OCI-LY3 (cell line): ENCODE data around the gene HID1.

Experiments
- H2AFZ ChIP-seq: fragments of 200-600, 300-600 bp; shearing (Covaris generic); 2 replicates; pipeline ENCODE4 v1.6.0; 2014; ENCODE audit warnings: antibody characterized with exemption, low read depth, low read length
- H3K27ac ChIP-seq: fragments of 200-600, 300-600 bp; sonication (generic); 2 replicates; pipeline ENCODE4 v1.5.1; 2014; ENCODE audit warnings: mild to moderate bottlenecking, low read length, moderate library complexity, mixed read lengths
- H3K27me3 ChIP-seq: fragments of 200-600, 300-600 bp; sonication (generic); 2 replicates; pipeline ENCODE4 v1.6.1; 2014; ENCODE audit warnings: low read depth, low read length, mixed read lengths
- H3K36me3 ChIP-seq: fragments of 200-600, 300-600 bp; sonication (generic); replicated peaks from 2 replicates; pipeline ENCODE3; 2014; ENCODE audit warnings: low read depth, low read length, mixed read lengths
- H3K4me1 ChIP-seq: fragments of 300-600, 200-600 bp; sonication (generic); 2 replicates; pipeline ENCODE4 v1.6.1; 2014; ENCODE audit warnings: low read length, mixed read lengths
- H3K4me2 ChIP-seq: fragments of 200-600, 300-600 bp; sonication (generic); 2 replicates; pipeline ENCODE4 v1.6.1; 2014; ENCODE audit warnings: low read length, mixed read lengths
- H3K4me3 ChIP-seq: fragments of 300-600, 200-600 bp; sonication (generic); 2 replicates; pipeline ENCODE4 v1.5.1; 2014; ENCODE audit warnings: antibody characterized with exemption, mild to moderate bottlenecking, low read length, moderate library complexity
- H3K79me2 ChIP-seq: fragments of 300-600, 200-600 bp; shearing (Covaris generic); 2 replicates; pipeline ENCODE4 v1.6.1; 2014; ENCODE audit warnings: mild to moderate bottlenecking, low read length, mixed read lengths
- H3K9ac ChIP-seq: fragments of 300-600, 200-600 bp; shearing (Covaris generic); 2 replicates; pipeline ENCODE4 v1.6.0; 2014; ENCODE audit warnings: mild to moderate bottlenecking, low read length, moderate library complexity
- H3K9me3 ChIP-seq: fragments of 200-600, 300-600 bp; shearing (Covaris generic); 2 replicates; pipeline ENCODE4 v1.6.1; 2014; ENCODE audit warnings: low read length, mixed read lengths; ENCODE audit not compliant: insufficient read depth
- H4K20me1 ChIP-seq: fragments of 200-600, 300-600 bp; sonication (generic); 2 replicates; pipeline ENCODE4 v1.6.1; 2016; ENCODE audit warnings: low read length, mixed read lengths; ENCODE audit not compliant: insufficient read depth
- EZH2phosphoT487 ChIP-seq: fragments of 200-600 bp; shearing (Covaris generic); IDR thresholded peaks from 2 replicates; pipeline ENCODE4 v1.6.1; 2018; ENCODE audit warnings: antibody characterized with exemption, mixed run types, low read depth
- TF ChIP-seq, protein P1 (sequence below): fragments of 200-600, 300-600 bp; sonication (generic); IDR thresholded peaks from 2 replicates; pipeline ENCODE4 v1.5.1; 2014; ENCODE audit warnings: antibody characterized with exemption, low read length, low read depth

Gene HID1

GRCh38 chr17:74972107-74972972 lies at the start of gene HID1:
Gene HID1 (minus strand): TSS chr17:74972759. CDS start chr17:74972656, 103 bp downstream.
- Histone ChIP-seq H3K4me1 (peaks cover 4% of the 10 kb centered on the region; the same call in 1 of the 2 replicates), H3K27ac (no peak within 1 kb of the TSS), H3K27me3 (peaks cover 24% of the 10 kb centered on the region), H2AFZ (no peak within 1 kb of the TSS), H3K79me2 (no peaks in the 10 kb centered on the region), H3K4me2 (peak within 1 kb of the TSS; percentile 71), H3K36me3 (no peaks in the 10 kb centered on the region), H3K9me3 (no peaks in the 10 kb centered on the region), H4K20me1 (no peaks in the 10 kb centered on the region), H3K4me3 (peak within 1 kb of the TSS; percentile 77), H3K9ac (peak within 1 kb of the TSS; percentile 38; the same call in 1 of the 2 replicates)
- TF ChIP-seq, protein P1, sequence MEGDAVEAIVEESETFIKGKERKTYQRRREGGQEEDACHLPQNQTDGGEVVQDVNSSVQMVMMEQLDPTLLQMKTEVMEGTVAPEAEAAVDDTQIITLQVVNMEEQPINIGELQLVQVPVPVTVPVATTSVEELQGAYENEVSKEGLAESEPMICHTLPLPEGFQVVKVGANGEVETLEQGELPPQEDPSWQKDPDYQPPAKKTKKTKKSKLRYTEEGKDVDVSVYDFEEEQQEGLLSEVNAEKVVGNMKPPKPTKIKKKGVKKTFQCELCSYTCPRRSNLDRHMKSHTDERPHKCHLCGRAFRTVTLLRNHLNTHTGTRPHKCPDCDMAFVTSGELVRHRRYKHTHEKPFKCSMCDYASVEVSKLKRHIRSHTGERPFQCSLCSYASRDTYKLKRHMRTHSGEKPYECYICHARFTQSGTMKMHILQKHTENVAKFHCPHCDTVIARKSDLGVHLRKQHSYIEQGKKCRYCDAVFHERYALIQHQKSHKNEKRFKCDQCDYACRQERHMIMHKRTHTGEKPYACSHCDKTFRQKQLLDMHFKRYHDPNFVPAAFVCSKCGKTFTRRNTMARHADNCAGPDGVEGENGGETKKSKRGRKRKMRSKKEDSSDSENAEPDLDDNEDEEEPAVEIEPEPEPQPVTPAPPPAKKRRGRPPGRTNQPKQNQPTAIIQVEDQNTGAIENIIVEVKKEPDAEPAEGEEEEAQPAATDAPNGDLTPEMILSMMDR, result no peak
- TF ChIP-seq EZH2phosphoT487, result no peak

DNA sequence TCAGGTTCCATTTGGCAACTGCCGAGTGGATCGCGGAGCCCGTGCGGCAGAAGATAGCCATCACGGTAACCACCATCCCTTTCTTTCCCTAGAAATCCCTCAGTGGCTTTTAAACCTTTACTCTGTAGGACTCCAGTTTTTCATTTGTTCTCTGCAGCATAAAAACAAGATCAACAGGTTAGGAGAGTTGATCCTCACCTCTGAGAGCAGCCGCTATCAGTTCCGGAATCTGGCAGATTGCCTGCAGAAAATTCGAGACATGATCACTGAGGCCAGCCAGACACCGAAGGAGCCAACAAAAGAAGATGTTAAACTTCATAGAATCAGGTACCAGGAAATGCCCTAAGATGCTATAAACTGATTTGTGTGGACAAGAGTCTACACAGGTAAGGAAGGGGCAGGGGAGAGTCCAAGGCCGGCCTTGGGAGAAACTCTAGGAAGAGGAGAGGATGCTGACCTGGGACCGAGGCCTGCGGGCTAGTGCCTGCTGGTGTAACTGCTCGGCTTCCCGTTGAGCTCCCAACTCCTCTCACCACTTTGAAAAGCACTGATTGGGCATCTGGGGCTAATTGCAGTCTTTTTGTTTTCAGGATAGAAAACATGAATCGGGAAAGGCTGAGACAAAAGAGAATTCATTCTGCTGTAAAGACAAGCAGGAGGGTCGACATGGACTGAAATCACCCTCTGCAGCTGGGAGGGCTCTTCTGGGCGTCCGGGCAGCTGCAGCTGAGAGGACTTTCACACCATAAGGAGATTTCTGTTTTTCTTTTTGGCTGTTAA lies 48.0 kb upstream of the HID1 start:
- Histone ChIP-seq H3K9me3 (no peaks in the 10 kb centered on the region), H3K36me3 (peaks cover 38% of the 10 kb centered on the region), H4K20me1 (no peaks in the 10 kb centered on the region), H3K4me2 (no peak overlapping the region), H2AFZ (no peak overlapping the region), H3K27me3 (no peaks in the 10 kb centered on the region), H3K27ac (no peak overlapping the region), H3K4me3 (no peak overlapping the region), H3K79me2 (peaks cover 6% of the 10 kb centered on the region; the same call in 1 of the 2 replicates), H3K9ac (no peak overlapping the region), H3K4me1 (no peaks in the 10 kb centered on the region)
- no peak for TF ChIP-seq EZH2phosphoT487
- TF ChIP-seq, protein P1, result no peak

DNA sequence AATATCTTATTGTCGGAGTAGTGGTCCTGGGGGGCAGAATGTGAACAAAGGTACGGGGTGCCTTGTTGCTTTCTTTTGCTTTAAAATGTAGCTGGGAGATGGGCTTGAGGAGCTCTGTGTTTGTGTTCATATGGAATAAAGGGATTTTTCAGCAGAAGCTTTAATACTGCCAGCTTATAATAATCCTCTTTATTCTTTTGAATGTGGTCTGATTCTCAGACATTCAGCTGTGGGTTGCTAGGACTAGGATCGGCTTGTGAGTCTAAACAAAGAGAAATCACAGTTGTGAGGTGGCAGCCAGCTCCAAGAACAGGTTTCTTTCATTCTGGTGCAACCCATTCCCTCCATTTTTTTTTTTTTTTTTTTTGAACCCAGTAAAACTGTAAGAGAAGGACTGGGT lies 47.2 kb upstream of the HID1 start:
- no peak overlapping the region for H3K4me2 ChIP-seq
- TF ChIP-seq, protein P1, result no peak
- no peak for TF ChIP-seq EZH2phosphoT487
- no peak overlapping the region for H2AFZ ChIP-seq
- H3K4me1 ChIP-seq, result no peaks in the 10 kb centered on the region
- no peaks in the 10 kb centered on the region for H4K20me1 ChIP-seq
- H3K9ac ChIP-seq, result no peak overlapping the region
- no peaks in the 10 kb centered on the region for H3K9me3 ChIP-seq
- no peak overlapping the region for H3K27ac ChIP-seq
- no peaks in the 10 kb centered on the region for H3K27me3 ChIP-seq
- peaks cover 35% of the 10 kb centered on the region for H3K36me3 ChIP-seq
- peaks cover 12% of the 10 kb centered on the region for H3K79me2 ChIP-seq
- no peak overlapping the region for H3K4me3 ChIP-seq

DNA sequence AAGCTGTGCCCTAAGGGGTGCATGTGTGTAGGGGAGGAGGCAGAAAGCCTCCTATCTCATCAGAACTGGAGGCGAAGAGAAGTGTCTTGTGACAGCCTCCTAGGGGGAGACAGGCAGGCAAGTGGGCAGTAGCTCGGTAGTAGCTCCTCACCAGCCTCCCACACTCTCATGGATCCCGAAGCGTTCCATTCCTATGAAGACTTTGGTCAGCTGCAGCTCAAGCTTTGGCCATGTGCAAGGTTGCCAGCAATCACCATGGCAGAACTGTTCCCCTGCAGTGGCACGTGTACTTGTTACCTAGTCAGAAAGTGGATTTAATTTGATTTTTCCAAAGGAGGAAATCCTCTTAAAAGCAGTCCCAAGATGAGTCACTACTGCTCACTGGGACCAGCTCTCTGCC lies 46.6 kb upstream of the HID1 start:
- no peak for TF ChIP-seq EZH2phosphoT487
- TF ChIP-seq, protein P1, result no peak
- peaks cover 17% of the 10 kb centered on the region for H3K79me2 ChIP-seq

More for the DNA sequence above, 46.6 kb upstream of the HID1 start:
- H2AFZ ChIP-seq, result no peak overlapping the region
- no peaks in the 10 kb centered on the region for H3K4me1 ChIP-seq
- H3K27ac ChIP-seq, result no peak overlapping the region
- H3K9me3 ChIP-seq, result no peaks in the 10 kb centered on the region
- peaks cover 33% of the 10 kb centered on the region for H3K36me3 ChIP-seq
- no peak overlapping the region for H3K9ac ChIP-seq
- no peak overlapping the region for H3K4me3 ChIP-seq
- H4K20me1 ChIP-seq, result no peaks in the 10 kb centered on the region
- no peaks in the 10 kb centered on the region for H3K27me3 ChIP-seq
- no peak overlapping the region for H3K4me2 ChIP-seq
